Activated CD4-positive, alpha-beta T cell treated with anti-CD3 and anti-CD28 coated beads for 24 hours (primary cell): ENCODE data around the gene NPY.
"Not testable (repeated sequence)": the region's sequence is repeated elsewhere in the genome, so short reads cannot be mapped to it uniquely, and the experiment has no call there.

ENCODE experiments used
- DNase-seq, 2 donors: peaks; one replicate each; pipeline ENCODE4 v3.0.0-alpha.2; 2020; ENCODE audit warnings: low read depth in 2 of 2

The NPY gene

GRCh38 chr7:24283897-24284698 lies at the start of gene NPY:
Gene NPY, plus strand, starts transcription at chr7:24284190. Its CDS starts 1,051 bp downstream, at chr7:24285241.
- no peak for DNase-seq

GRCh38 chr7:24239260-24239659 lies 44.7 kb upstream of the NPY start:
- DNase-seq: no peak

DNA sequence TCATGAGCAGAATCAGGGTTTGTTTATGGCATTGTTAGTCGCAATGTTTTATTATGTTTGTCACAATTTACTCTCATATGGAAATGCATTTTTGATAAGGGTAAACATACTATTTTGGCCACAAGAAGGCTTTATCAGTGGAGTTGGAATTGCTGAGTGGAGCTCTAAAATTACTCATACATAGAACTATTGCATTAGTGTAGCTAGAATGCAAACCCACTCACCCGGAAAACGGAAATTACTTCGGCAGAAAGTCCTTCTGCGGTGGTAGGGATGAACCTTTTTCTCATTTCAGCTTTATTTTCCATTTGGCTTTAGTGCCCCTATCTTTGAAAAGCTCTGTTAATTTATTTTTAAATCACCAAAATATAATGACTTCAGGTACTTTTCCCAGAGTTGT lies 42.8 kb upstream of the NPY start:
- no peak for DNase-seq

DNA sequence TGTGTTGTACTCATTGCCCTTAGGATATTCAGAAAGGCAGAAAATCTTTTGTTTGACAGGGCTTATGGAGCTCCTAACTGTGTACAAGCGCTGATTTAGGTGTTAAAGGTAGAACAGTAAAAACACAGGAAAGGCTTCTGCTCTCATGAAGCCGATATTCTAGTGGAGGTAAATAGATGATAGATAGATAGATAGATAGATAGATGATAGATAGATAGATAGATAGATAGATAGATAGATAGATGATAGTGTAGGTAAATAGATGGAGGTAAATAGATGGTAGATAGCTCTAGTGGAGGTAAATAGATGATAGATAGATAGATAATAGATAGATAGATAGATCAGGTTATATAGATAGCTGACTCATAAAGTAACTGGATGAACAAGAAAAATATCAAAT lies 39.4 kb upstream of the NPY start:
- no peak for DNase-seq

DNA sequence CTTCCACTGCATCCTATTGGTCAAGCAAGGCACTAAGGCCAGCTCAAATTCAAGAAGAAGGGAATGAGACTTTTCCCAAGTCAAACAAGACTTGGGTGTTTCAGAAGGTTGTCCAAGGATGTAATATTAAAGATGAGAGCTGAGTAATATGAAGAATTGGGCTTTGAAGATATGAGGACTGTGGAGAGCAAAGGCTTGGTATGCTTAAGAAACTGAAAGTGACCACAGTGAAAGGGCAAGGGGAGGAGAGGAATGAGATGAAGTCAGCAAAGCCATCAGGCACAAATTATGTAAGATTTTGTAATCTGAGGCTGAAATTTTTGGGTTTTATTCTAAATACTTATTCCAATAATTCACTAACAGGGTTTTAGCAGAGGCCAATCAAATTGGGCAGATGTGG lies 38.6 kb upstream of the NPY start:
- DNase-seq: no peak

- DNase-seq: no peak
These were observed 34.7 kb upstream of the NPY start for GRCh38 chr7:24249266-24249665.

DNA sequence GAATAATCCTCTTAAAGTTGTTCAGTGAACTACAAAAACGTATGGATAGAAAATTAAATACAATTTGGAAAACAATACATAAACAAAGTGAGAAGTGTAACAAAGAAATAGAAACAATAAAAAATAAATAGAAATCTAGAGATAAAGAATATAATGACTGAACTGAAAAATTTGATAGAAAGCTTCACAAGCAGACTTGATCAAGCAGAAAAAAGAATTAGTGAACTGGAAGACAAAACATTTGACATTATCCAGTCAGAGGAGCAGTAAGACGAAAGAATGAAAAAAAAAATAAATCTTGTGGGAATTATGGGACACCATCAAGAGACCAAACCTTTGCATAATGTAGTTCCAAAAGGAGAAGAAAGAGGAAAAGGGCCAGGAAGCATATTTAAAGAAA lies 32.4 kb upstream of the NPY start:
- DNase-seq: no peak

DNA sequence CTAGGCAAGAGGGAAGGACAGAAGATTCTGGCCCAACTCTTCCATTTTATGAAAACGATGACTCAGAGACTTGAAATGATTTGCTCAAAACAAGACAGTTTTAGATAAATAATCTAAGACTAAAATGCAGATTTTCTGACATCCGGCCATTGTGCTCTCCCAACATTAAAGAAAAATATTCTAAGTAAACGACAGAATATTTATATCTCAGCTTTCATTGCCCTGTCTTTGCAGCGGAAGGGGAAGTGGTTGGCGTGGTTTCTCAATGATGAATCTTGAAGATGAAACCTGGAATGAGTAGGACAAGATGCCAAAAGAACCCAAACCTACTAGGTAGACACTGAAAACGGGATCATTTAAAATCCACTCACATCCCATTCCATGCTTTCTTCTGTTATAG lies 28.9 kb upstream of the NPY start:
- DNase-seq: no peak

DNA sequence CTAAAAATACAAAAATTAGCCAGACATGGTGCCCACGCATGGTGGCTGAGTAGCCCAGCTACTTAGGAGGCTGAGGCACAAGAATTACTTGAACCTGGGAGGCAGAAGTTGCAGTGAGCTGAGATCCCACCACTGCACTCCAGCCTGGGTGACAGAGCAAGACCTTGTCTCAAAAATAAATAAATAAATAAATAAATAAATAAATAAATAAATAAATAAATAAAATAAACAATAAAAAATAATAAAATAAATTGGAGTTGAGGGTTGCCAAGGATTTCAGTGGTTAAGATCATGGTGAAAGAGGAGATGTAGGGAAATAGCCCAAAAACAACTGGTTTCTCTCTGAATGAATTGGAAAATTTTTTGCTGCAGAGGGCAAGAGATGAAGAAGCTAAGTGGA lies 25.7 kb upstream of the NPY start:
- not testable (repeated sequence) for DNase-seq

DNA sequence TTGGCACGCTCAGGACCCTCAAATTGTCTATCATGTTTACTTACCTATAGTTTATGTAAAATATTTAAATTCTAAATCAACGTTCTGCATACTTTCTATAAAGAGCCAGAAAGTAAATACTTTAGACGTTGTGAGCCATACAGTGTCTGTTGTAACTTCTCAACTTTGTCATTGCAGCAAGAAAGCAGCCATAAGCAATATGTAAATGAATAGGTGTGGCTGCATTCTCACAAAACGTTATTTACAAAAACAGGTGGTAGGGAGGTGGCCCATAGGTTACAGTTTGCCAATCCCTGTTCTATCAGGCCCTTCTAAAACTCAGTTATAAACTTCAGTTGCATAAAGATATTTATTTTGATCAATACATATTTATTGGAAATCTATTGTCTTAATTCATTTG lies 12.1 kb upstream of the NPY start:
- DNase-seq: no peak

GRCh38 chr7:24279512-24279911 lies 4.5 kb upstream of the NPY start:
- no peak for DNase-seq

DNA sequence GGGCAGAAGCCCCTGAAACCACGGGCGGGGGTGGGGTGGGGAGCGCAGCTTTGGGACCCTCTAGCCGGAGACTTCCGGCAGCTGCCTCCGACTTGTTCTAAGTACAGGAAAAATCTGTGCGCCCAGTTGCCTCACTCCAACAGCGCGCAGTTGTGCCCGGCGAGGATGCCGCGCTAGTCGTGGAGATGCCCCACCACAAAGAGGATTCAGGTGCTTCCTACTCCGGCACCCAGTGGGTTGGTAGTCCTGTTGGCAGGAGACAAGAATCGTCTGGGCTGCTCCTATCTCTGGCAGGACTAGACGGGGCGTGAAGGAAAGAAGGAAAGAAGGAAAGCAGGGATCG lies 465 bp upstream of the NPY start:
- no peak for DNase-seq

DNA sequence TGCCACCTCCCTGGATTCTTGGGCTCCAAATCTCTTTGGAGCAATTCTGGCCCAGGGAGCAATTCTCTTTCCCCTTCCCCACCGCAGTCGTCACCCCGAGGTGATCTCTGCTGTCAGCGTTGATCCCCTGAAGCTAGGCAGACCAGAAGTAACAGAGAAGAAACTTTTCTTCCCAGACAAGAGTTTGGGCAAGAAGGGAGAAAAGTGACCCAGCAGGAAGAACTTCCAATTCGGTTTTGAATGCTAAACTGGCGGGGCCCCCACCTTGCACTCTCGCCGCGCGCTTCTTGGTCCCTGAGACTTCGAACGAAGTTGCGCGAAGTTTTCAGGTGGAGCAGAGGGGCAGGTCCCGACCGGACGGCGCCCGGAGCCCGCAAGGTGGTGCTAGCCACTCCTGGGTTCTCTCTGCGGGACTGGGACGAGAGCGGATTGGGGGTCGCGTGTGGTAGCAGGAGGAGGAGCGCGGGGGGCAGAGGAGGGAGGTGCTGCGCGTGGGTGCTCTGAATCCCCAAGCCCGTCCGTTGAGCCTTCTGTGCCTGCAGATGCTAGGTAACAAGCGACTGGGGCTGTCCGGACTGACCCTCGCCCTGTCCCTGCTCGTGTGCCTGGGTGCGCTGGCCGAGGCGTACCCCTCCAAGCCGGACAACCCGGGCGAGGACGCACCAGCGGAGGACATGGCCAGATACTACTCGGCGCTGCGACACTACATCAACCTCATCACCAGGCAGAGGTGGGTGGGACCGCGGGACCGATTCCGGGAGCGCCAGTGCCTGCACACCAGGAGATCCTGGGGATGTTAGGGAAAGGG lies 913 bp downstream of the NPY start:
- DNase-seq: no peak

GRCh38 chr7:24290004-24290641 lies 6.1 kb downstream of the NPY start:
- DNase-seq: peak in 1 of 2 donors; percentile 14

GRCh38 chr7:24291271-24291670 lies 7.3 kb downstream of the NPY start:
- DNase-seq: no peak

- DNase-seq: no peak
These were observed 13.4 kb downstream of the NPY start for GRCh38 chr7:24297362-24297761.

GRCh38 chr7:24298696-24299095 lies 14.7 kb downstream of the NPY start:
- no peak for DNase-seq

- DNase-seq: no peak
These were observed 15.2 kb downstream of the NPY start for GRCh38 chr7:24299192-24299591.

DNA sequence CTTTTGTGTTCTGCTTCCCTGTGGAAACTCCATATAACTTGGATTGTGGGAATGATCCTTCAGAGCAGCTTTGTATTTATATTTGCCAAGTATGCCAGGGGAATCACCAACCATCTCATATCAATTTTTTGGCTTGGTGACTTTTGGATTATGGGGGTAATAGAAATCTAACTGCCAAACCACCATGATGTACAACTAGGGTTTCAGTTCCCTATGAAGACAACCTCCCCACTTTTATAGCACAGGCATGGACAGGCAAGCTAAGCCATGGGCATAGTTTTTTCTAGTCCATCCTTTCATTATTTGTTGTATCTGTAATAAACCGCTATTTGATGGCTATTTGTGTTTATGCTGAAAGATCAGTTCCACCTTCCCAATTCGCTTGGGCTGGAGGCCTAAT lies 17.7 kb downstream of the NPY start:
- DNase-seq: no peak

DNA sequence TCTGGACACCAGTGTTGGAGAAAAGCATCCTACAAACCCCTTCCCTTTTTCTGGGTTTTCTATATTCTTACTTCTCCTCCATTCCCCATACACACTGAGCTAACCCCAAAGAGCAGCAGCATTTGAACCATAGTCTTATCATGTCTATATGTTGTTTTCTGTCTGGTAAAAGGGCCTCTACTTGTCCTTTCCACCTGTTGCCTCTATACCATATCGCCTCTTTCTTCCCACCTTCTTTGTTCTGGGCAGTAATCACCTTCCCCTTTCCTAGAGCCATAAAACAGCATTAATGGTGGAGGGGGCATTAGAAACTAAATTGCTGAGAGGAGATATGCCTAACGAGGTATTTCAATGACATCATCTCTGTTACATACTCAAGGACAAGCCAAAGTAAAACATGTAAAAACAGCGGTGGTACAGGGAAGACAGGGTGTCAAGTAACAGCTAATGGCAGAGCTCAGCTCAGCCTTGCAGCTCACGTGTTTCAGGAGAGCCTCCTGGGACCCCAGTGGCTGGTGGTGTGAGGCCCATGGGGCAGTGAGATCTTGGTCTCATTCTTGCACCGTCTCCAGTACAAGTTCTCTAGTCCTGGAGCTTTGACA lies 20.6 kb downstream of the NPY start:
- DNase-seq: no peak

DNA sequence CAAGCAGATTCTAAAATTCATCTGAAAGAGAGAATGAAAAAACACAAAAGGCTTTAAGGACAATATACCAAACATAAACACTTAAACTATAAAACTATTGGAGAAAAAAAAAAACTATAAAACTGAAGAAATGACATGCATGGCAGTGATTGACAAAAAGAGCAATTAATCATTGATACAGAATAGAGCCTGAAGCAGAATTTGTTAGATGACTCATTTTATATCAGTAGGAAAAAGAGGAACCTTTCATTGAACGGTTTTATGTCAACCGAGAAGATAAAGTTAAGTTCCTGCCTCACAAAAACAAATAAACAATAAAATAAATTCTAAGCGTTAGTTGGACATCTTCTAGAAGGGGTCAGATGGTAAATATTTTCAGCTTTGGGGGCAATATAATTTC lies 23.3 kb downstream of the NPY start:
- DNase-seq: no peak

- no peak for DNase-seq
These were observed 28.6 kb downstream of the NPY start for GRCh38 chr7:24312588-24312987.
